GM12878 (cell line): ENCODE measurements around the gene COL20A1. TPM values are rescaled to one million over a fixed set of nuclear protein-coding genes. Genes with fewer than 3 reads are reported as not detected.

Experiments used
- ATAC-seq: fragments of 200-7000 bp; cut with Tn5 transposase; 3 replicates; pipeline ENCODE4 v1.9.1; 2020; ENCODE audit warnings: mild to moderate bottlenecking, moderate library complexity
- BruUV-seq: library from RNA; stranded (reverse); fragments of 400-500 nt; replicated peaks from 2 replicates; lab custom pipeline; 2021; lab: Mats Ljungman, UMichigan
- CTCF ChIA-PET: fragments of 300-600 bp; sonication (Branson Sonifier 250); formaldehyde crosslinking; extraction: SDS; loops from one replicate; lab custom pipeline; 2021; ENCODE audit warnings: inconsistent platforms; lab: Yijun Ruan, JAX
- POLR2A ChIA-PET: fragments of 350-600 bp; formaldehyde crosslinking; extraction: SDS; loops from one replicate; lab custom pipeline; 2021; ENCODE audit warnings: inconsistent platforms; lab: Charles Lee
- RAD21 ChIA-PET: fragments of 300-600 bp; sonication (Branson Sonifier 250); formaldehyde crosslinking; loops from one replicate; lab custom pipeline; 2023; ENCODE audit warnings: antibody characterized with exemption; ENCODE audit not compliant: unreplicated experiment; lab: Charles Lee
- SMC1A ChIA-PET: fragments of 300-600 bp; sonication (Branson Sonifier 250); formaldehyde crosslinking; loops from one replicate; lab custom pipeline; 2023; ENCODE audit not compliant: unreplicated experiment, uncharacterized antibody; lab: Charles Lee
- DNase-seq: peaks from one replicate; pipeline ENCODE4 v3.0.0-alpha.2; 2011; ENCODE audit warnings: low read depth, low spot score
- FAIRE-seq: peaks from 3 replicates; lab custom pipeline; 2011; peaks lifted over from hg19 to GRCh38; lab: Jason Lieb, UNC
- H2AFZ ChIP-seq: 2 replicates; pipeline ENCODE4 v1.6.0; 2011; ENCODE audit warnings: low read depth, low read length, control low read depth; ENCODE audit not compliant: control insufficient read depth
- H3K27ac ChIP-seq: 2 replicates; pipeline ENCODE4 v1.5.1; 2011; ENCODE audit warnings: control low read depth; ENCODE audit not compliant: control insufficient read depth, insufficient read depth
- H3K27me3 ChIP-seq, 2 experiments: replicated peaks in 1 of 2; 2 replicates each; pipeline versions ENCODE4 v1.6.0 to v1.6.1; 2011; ENCODE audit warnings: low read length in 1 of 2; ENCODE audit not compliant: control insufficient read depth in 2 of 2, insufficient read depth in 2 of 2
- H3K36me3 ChIP-seq, 2 experiments: 2 replicates each; pipeline ENCODE4 v1.5.1; 2011; ENCODE audit warnings: low read length in 1 of 2; ENCODE audit not compliant: control insufficient read depth in 2 of 2, insufficient read depth in 2 of 2
- H3K4me1 ChIP-seq: 2 replicates; pipeline ENCODE4 v1.6.1; 2011; ENCODE audit warnings: mild to moderate bottlenecking, low read length, moderate library complexity, mixed read lengths; ENCODE audit not compliant: control insufficient read depth, insufficient read depth
- H3K4me2 ChIP-seq: 2 replicates; pipeline ENCODE4 v1.6.0; 2011; ENCODE audit warnings: control low read depth; ENCODE audit not compliant: control insufficient read depth, insufficient read depth
- H3K4me3 ChIP-seq: fragments of 200-600 bp; sonication (generic); 2 replicates; pipeline ENCODE4 v1.5.1; 2016
- H3K79me2 ChIP-seq: 2 replicates; pipeline ENCODE4 v1.6.0; 2011; ENCODE audit warnings: low read length; ENCODE audit not compliant: control insufficient read depth, insufficient read depth
- H3K9ac ChIP-seq: 2 replicates; pipeline ENCODE4 v1.8.0; 2011; ENCODE audit warnings: low read length, control low read depth, mixed read lengths; ENCODE audit not compliant: control insufficient read depth, insufficient read depth
- H3K9me3 ChIP-seq: replicated peaks from 3 replicates; pipeline ENCODE4 v1.5.1; 2011; ENCODE audit warnings: mild to moderate bottlenecking, low read length; ENCODE audit not compliant: control insufficient read depth, insufficient read depth
- H4K20me1 ChIP-seq: 2 replicates; pipeline ENCODE4 v1.6.0; 2011; ENCODE audit not compliant: control insufficient read depth, insufficient read depth
- ASH2L ChIP-seq: fragments of 300-600, 200-600 bp; sonication (generic); IDR thresholded peaks from 2 replicates; pipeline ENCODE4 v1.6.1; 2017; ENCODE audit warnings: low read depth, mild to moderate bottlenecking, borderline replicate concordance
- BCL11A ChIP-seq: IDR thresholded peaks from 2 replicates; pipeline ENCODE4 v1.6.1; 2011; ENCODE audit warnings: low read depth, low read length
- CEBPZ ChIP-seq: fragments of 150-350 bp; IDR thresholded peaks from 2 replicates; pipeline ENCODE4 v1.6.1; 2016; ENCODE audit warnings: low read depth, low read length
- EZH2 ChIP-seq: IDR thresholded peaks from 2 replicates; pipeline ENCODE4 v1.6.1; 2012; ENCODE audit warnings: low read depth, mild to moderate bottlenecking, control low read depth, inconsistent platforms, low read length, borderline replicate concordance; ENCODE audit not compliant: control insufficient read depth
- HDAC2 ChIP-seq: fragments of 200-600 bp; sonication (generic); IDR thresholded peaks from 2 replicates; pipeline ENCODE4 v1.6.1; 2017
- HDAC6 ChIP-seq: fragments of 200-600 bp; sonication (generic); IDR thresholded peaks from one replicate; pipeline ENCODE4 v1.8.0; 2017; ENCODE audit warnings: antibody characterized with exemption; ENCODE audit not compliant: unreplicated experiment
- IKZF1 ChIP-seq: fragments of 450-650 bp; conservative IDR thresholded peaks from 2 replicates; pipeline ENCODE4 v1.6.1; 2017; ENCODE audit warnings: antibody characterized with exemption, mild to moderate bottlenecking
- IRF3 ChIP-seq: fragments of 450-650 bp; IDR thresholded peaks from 2 replicates; pipeline ENCODE4 v1.6.1; 2014; ENCODE audit warnings: mild to moderate bottlenecking
- MTA3 ChIP-seq: IDR thresholded peaks from 2 replicates; pipeline ENCODE4 v1.6.1; 2012; ENCODE audit warnings: low read length, inconsistent platforms, borderline replicate concordance
- MYC ChIP-seq: IDR thresholded peaks from 2 replicates; pipeline ENCODE4 v1.6.1; 2011; ENCODE audit warnings: mild to moderate bottlenecking, low read length, moderate library complexity, inconsistent platforms; ENCODE audit not compliant: insufficient read depth, insufficient replicate concordance, insufficient read length, severe bottlenecking
- PKNOX1 ChIP-seq: fragments of 450-650 bp; IDR thresholded peaks from 2 replicates; pipeline ENCODE4 v1.6.1; 2016; ENCODE audit warnings: mild to moderate bottlenecking
- POLR2AphosphoS5 ChIP-seq: IDR thresholded peaks from 2 replicates; pipeline ENCODE4 v1.6.1; 2011; ENCODE audit warnings: mild to moderate bottlenecking, low read length, inconsistent platforms
- SMAD5 ChIP-seq: IDR thresholded peaks from 2 replicates; pipeline ENCODE4 v1.6.1; 2016; ENCODE audit warnings: antibody characterized with exemption, low read depth
- YY1 ChIP-seq: IDR thresholded peaks from 2 replicates; pipeline ENCODE4 v1.6.1; 2011; ENCODE audit warnings: low read depth, mild to moderate bottlenecking, low read length
- ZBTB33 ChIP-seq: fragments of 450-650 bp; IDR thresholded peaks from 2 replicates; pipeline ENCODE4 v1.6.1; 2017; ENCODE audit warnings: mild to moderate bottlenecking
- ZNF274 ChIP-seq: IDR thresholded peaks from one replicate; pipeline ENCODE4 v1.8.0; 2011; ENCODE audit not compliant: insufficient read length, insufficient read depth
- ZNF384 ChIP-seq: IDR thresholded peaks from 2 replicates; pipeline ENCODE4 v1.6.1; 2012; ENCODE audit warnings: low read depth, mild to moderate bottlenecking, low read length, improper control_type of control experiment, borderline replicate concordance
- WGBS: methylation state at CpG from one replicate; pipeline ENCODE4 v1.1.6; 2016; ENCODE audit warnings: low lambda C conversion rate; ENCODE audit not compliant: insufficient replicate concordance, insufficient coverage; ENCODE audit errors: missing lambda C conversion rate; 5-methylcytosine and 5-hydroxymethylcytosine counted together
- in situ Hi-C: fragments of 300-500 bp; cut with MboI; formaldehyde crosslinking; loops from 9 replicates; pipeline ENCODE4 v1.14.3; 2018; ENCODE audit warnings: mixed read lengths
- intact Hi-C: fragments of 100-400 bp; cut with micrococcal nuclease; formaldehyde crosslinking; loops from one replicate; pipeline ENCODE4 v1.14.2; 2022; ENCODE audit not compliant: unreplicated experiment
- polyA plus RNA-seq, 11 experiments: library from polyadenylated mRNA; depleted of rRNA in 4 of 11; unstranded in 6 of 11; stranded (reverse) in 5 of 11; fragments of >200 nt; fragmentation: Nextera tagmentation in 4 of 11; fragmentation: Illumina TruSeq in 1 of 11; extraction: Ambion mirVana in 4 of 11; extraction: Trizol in 1 of 11; gene quantifications; 1 replicate in 1 of 11; 2 replicates in 10 of 11; pipeline versions ENCODE4 v1.2.1 to v1.2.3, GENCODE V29; 2011 to 2016; ENCODE audit warnings: inconsistent platforms in 2 of 11, missing spikeins in 2 of 11, low read depth in 1 of 11
- total RNA-seq, 4 experiments: library from RNA; depleted of rRNA in 3 of 4; stranded (reverse); fragments of >200 nt in 3 of 4; fragmentation: Illumina TruSeq in 1 of 4; extraction: Trizol in 1 of 4; gene quantifications; 2 replicates each; pipeline versions ENCODE4 v1.2.1 to v1.2.3, GENCODE V29; 2013 to 2021

Gene COL20A1
- total and polyA plus RNA-seq, 10 of the 15 experiments (the other 5 are each of a cell fraction or from before 2014, with no cell fraction given): not detected

- ChIA-PET SMC1A (no interaction called here), POLR2A (no interaction called here), RAD21 (no interaction called here), CTCF (no interaction called here)
- BruUV-seq: no TSS peak
- Histone ChIP-seq H3K4me2 (no peak overlapping the region), H3K9ac (no peak overlapping the region), H3K9me3 (no peaks in the 10 kb centered on the region; the same call in 2 of the 3 replicates), H4K20me1 (no peaks in the 10 kb centered on the region), H3K27me3 (no peaks in the 10 kb centered on the region), H2AFZ (no peak overlapping the region), H3K36me3 (no peaks in the 10 kb centered on the region), H3K4me3 (no peak overlapping the region), H3K4me1 (no peaks in the 10 kb centered on the region), H3K27ac (no peak overlapping the region), H3K79me2 (no peaks in the 10 kb centered on the region)
- 62% methylated on average over 46 of the region's 46 CpGs for WGBS
- DNase-seq (no peak), FAIRE-seq (no peak), ATAC-seq (no peak)
- in situ Hi-C loops: no loop called here
- intact Hi-C loops: no loop called here
- TF ChIP-seq ZNF384 (no peak), MTA3 (no peak), YY1 (no peak), ASH2L (no peak), CEBPZ (no peak), POLR2AphosphoS5 (no peak), IKZF1 (no peak), HDAC2 (no peak), EZH2 (no peak), IRF3 (no peak), ZBTB33 (no peak), MYC (no peak), PKNOX1 (no peak), HDAC6 (no peak), BCL11A (no peak), SMAD5 (no peak), ZNF274 (no peak)
These were observed 55.2 kb downstream of the COL20A1 start for GRCh38 chr20:63347950-63348827.
